Brain microvascular endothelial cell (primary cell): Measurements from ENCODE around the gene SESTD1.

Experiments used
- DNase-seq: peaks from one replicate; pipeline ENCODE4 v3.0.0-alpha.2; 2020
- H3K27ac ChIP-seq: fragments of 250-450 bp; sonication (Bioruptor Pico); 2 replicates; pipeline ENCODE4 v1.5.1; 2020; ENCODE audit warnings: mild to moderate bottlenecking, moderate library complexity
- H3K27me3 ChIP-seq: fragments of 250-450 bp; sonication (Bioruptor Pico); replicated peaks from 2 replicates; pipeline ENCODE4 v1.5.1; 2020; ENCODE audit warnings: mild to moderate bottlenecking
- H3K36me3 ChIP-seq: fragments of 250-450 bp; sonication (Bioruptor Pico); replicated peaks from 2 replicates; pipeline ENCODE4 v1.5.1; 2020; ENCODE audit warnings: mild to moderate bottlenecking
- H3K4me3 ChIP-seq: 2 replicates; pipeline ENCODE4 v1.5.1; 2011; ENCODE audit warnings: low read depth, mild to moderate bottlenecking, control low read depth, low read length, moderate library complexity
- CTCF ChIP-seq: IDR thresholded peaks from 2 replicates; pipeline ENCODE4 v1.5.1; 2011; ENCODE audit warnings: low read depth, mild to moderate bottlenecking, moderate library complexity, low read length, control low read depth, inconsistent platforms; ENCODE audit errors: missing control alignments
- in situ Hi-C: cut with HindIII; loops from 2 replicates; pipeline ENCODE4 v1.10.0; 2017; ENCODE audit warnings: low sequenced_read_pairs, low pct_ligation_motif_present

SESTD1 gene

GRCh38 chr2:179304424-179304823 is 39.8 kb upstream of the SESTD1 start:
- Histone ChIP-seq H3K27ac (no peak overlapping the region), H3K27me3 (no peaks in the 10 kb centered on the region), H3K4me3 (no peak overlapping the region), H3K36me3 (no peaks in the 10 kb centered on the region)
- in situ Hi-C loops = no loop called here
- no peak for DNase-seq
- no peak for TF ChIP-seq CTCF

GRCh38 chr2:179302764-179303571 is 38.3 kb upstream of the SESTD1 start:
- in situ Hi-C loops = no loop called here
- no peak overlapping the region for H3K27ac ChIP-seq
- H3K27me3 ChIP-seq = no peaks in the 10 kb centered on the region
- no peak for TF ChIP-seq CTCF
- no peak for DNase-seq
- H3K4me3 ChIP-seq = no peak overlapping the region
- no peaks in the 10 kb centered on the region for H3K36me3 ChIP-seq

GRCh38 chr2:179302149-179302548 is 37.5 kb upstream of the SESTD1 start:
- TF ChIP-seq CTCF = no peak
- Histone ChIP-seq H3K4me3 (no peak overlapping the region), H3K36me3 (no peaks in the 10 kb centered on the region), H3K27me3 (no peaks in the 10 kb centered on the region), H3K27ac (no peak overlapping the region)
- DNase-seq = no peak
- in situ Hi-C loops = no loop called here

GRCh38 chr2:179298666-179299065 is 34.0 kb upstream of the SESTD1 start:
- Histone ChIP-seq H3K27ac (no peak overlapping the region), H3K4me3 (no peak overlapping the region), H3K36me3 (no peaks in the 10 kb centered on the region), H3K27me3 (no peaks in the 10 kb centered on the region)
- DNase-seq = no peak
- TF ChIP-seq CTCF = no peak
- in situ Hi-C loops = no loop called here

GRCh38 chr2:179297927-179298326 is 33.3 kb upstream of the SESTD1 start:
- no peak for TF ChIP-seq CTCF
- Histone ChIP-seq H3K27me3 (no peaks in the 10 kb centered on the region), H3K4me3 (no peak overlapping the region), H3K27ac (no peak overlapping the region), H3K36me3 (no peaks in the 10 kb centered on the region)
- no peak for DNase-seq
- in situ Hi-C loops = no loop called here

- DNase-seq = no peak
- Histone ChIP-seq H3K4me3 (no peak overlapping the region), H3K27me3 (no peaks in the 10 kb centered on the region), H3K27ac (no peak overlapping the region), H3K36me3 (no peaks in the 10 kb centered on the region)
- in situ Hi-C loops = no loop called here
- no peak for TF ChIP-seq CTCF
Observed at GRCh38 chr2:179290329-179290728, 25.7 kb upstream of the SESTD1 start.
